Endothelial cell (in vitro differentiated cells): ENCODE data around the gene TAS1R3. TPM values are rescaled to one million over a fixed set of nuclear protein-coding genes. Genes with fewer than 3 reads are reported as not detected.

ENCODE experiments used
- DNase-seq: peaks from one replicate; pipeline ENCODE4 v3.0.0; 2021; ENCODE audit warnings: low spot score
- H3K27ac Mint-ChIP-seq: one replicate; pipeline ENCODE4 v1.8.0; 2021; ENCODE audit warnings: mixed read lengths, inconsistent platforms; ENCODE audit not compliant: unreplicated experiment
- H3K27me3 Mint-ChIP-seq: one replicate; pipeline ENCODE4 v1.8.0; 2021; ENCODE audit warnings: mild to moderate bottlenecking, moderate library complexity, mixed read lengths, inconsistent platforms; ENCODE audit not compliant: unreplicated experiment
- H3K36me3 Mint-ChIP-seq: one replicate; pipeline ENCODE4 v1.8.0; 2021; ENCODE audit warnings: mild to moderate bottlenecking, low read depth, mixed read lengths, inconsistent platforms; ENCODE audit not compliant: unreplicated experiment
- H3K4me1 Mint-ChIP-seq: one replicate; pipeline ENCODE4 v1.8.0; 2021; ENCODE audit warnings: mild to moderate bottlenecking, mixed read lengths, inconsistent platforms; ENCODE audit not compliant: unreplicated experiment
- H3K4me3 Mint-ChIP-seq: one replicate; pipeline ENCODE4 v1.8.0; 2021; ENCODE audit warnings: mild to moderate bottlenecking, mixed read lengths, inconsistent platforms; ENCODE audit not compliant: unreplicated experiment
- H3K9me3 Mint-ChIP-seq: one replicate; pipeline ENCODE4 v1.8.0; 2021; ENCODE audit warnings: mixed read lengths, inconsistent platforms; ENCODE audit not compliant: unreplicated experiment
- CTCF ChIP-seq: fragments of 200-600 bp; sonication (generic); IDR thresholded peaks from one replicate; pipeline ENCODE4 v1.5.0; 2021; ENCODE audit warnings: antibody characterized with exemption; ENCODE audit not compliant: unreplicated experiment
- total RNA-seq: library from RNA; stranded (reverse); fragmentation: NEBNext Ultra II Directional; extraction: Animal tissue kit (Norgen Biotek cat#: 25700); gene quantifications from one replicate; pipeline ENCODE4 v1.2.1, GENCODE V29; 2021; ENCODE audit not compliant: unreplicated experiment

Gene TAS1R3
- total RNA-seq, 1 donor from 2014 or later: 1.2 TPM

DNA sequence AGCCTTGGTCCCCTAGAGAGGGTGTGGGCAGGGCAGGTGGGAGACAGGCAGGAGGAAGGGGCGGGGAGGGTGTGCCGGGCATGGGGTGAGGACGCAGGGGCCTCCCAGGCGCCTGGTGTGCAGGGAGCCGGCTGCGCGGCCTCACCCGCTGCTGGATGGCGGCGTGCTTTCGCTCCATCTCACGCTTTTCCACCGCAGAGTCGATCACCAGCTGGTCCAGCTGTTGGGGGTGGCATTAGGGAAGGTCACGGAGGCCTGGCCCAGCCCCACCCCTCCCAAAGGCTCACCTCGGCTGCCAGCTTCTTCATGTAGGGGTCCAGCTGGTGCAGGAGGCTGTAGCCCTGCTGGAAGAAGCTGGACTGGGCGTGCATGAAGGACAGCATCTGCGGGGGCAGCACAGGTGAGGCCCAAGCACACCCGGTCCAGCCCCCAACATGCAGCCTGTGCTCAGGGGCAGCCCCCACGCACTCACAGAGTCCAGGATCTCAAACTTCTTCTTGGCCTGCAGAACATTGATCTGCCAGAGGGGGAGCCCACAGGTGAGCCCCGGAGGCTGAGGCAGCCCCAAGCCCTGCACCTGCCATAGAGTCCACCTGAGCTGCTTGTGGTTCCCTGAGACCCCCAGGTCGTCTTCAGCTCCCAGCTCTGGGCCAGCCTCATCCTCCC is 31.3 kb upstream of the TAS1R3 start:
- no peaks in the 10 kb centered on the region for H3K36me3 Mint-ChIP-seq
- no peak overlapping the region for H3K27ac Mint-ChIP-seq
- no peak for DNase-seq
- peak; percentile 56 for TF ChIP-seq CTCF
- peaks cover 2% of the 10 kb centered on the region for H3K4me1 Mint-ChIP-seq
- no peaks in the 10 kb centered on the region for H3K9me3 Mint-ChIP-seq
- H3K27me3 Mint-ChIP-seq: peaks cover 8% of the 10 kb centered on the region
- H3K4me3 Mint-ChIP-seq: no peak overlapping the region

DNA sequence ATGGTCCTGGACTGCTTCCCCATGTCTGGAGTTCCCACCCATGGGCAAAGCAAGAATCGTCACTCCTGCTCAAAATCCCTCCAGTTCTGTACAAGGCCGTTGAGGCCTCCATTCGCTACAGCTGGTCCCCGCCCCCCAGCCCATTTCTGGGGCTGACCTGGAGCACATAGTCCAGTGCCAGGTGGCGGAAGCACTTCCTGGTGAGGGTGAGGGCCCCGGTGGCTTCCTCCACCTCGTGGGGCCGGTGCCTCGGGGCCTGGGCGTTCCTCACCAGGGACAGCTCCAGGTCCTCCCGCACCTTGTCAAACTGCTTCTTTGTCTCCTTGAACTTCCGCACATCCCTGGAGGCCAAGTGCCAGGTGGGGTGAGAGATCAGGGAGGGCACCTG is 30.7 kb upstream of the TAS1R3 start:
- Mint-ChIP-seq H3K9me3 (no peaks in the 10 kb centered on the region), H3K36me3 (no peaks in the 10 kb centered on the region), H3K27ac (no peak overlapping the region), H3K27me3 (peaks cover 8% of the 10 kb centered on the region), H3K4me1 (peaks cover 2% of the 10 kb centered on the region), H3K4me3 (no peak overlapping the region)
- no peak for DNase-seq
- peak; percentile 36 for TF ChIP-seq CTCF

DNA sequence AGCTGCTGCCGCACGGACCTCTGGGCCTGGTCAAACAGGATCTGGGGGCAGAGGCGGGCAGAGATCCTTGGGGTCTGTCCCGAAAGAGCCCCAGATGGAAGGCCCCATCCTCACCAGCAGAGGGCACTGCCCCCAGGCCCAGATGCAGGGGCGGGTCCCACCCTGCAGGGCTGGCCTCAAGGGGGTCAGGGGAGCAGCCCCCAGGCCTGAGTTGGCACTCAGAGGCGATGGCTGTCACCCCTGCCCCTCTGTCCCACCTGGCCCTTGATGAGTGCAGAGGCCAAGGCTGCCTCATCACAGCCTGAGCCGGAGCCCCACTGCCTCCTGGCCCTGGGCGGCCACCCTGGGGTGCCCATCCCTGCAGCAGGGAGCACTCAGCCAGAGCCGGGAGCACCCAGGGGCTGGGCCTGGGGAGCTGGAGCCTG is 29.1 kb upstream of the TAS1R3 start:
- peak; percentile 52 for DNase-seq

DNA sequence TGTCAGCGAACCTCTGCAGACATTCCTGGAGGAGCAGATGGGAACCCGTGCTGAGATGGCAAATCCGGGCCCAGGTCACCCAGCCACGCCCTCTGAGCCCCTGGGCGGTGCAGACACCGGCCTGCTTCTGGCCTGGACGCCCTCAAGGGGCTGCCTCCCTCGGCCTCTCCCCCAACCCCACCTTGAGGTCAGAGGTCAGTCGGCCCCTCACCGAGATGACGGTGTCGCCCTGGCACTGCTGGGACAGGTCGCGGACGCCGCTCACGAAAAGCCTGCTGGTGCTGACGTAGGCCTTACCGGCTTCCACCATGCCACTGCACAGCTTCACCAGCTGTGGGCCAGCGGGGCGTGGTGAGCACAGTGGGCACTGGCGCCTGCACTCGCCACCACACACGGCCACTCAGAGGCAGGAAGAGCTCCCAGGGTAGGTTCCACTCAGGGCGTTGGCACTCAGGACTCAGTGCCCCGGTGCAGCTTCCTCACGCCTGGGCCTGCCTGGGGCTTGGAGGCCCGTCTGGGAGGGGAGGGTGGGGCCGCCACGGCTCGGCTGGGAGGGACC is 28.1 kb upstream of the TAS1R3 start:
- Mint-ChIP-seq H3K4me3 (no peak overlapping the region), H3K27ac (no peak overlapping the region), H3K4me1 (peaks cover 15% of the 10 kb centered on the region), H3K9me3 (no peaks in the 10 kb centered on the region), H3K27me3 (peaks cover 10% of the 10 kb centered on the region), H3K36me3 (no peaks in the 10 kb centered on the region)
- DNase-seq: no peak
- TF ChIP-seq CTCF: no peak

More for the DNA sequence above, 29.1 kb upstream of the TAS1R3 start:
- TF ChIP-seq CTCF: peak; percentile 71
- Mint-ChIP-seq H3K4me3 (no peak overlapping the region), H3K4me1 (peaks cover 14% of the 10 kb centered on the region), H3K36me3 (no peaks in the 10 kb centered on the region), H3K27ac (no peak overlapping the region), H3K9me3 (no peaks in the 10 kb centered on the region), H3K27me3 (peaks cover 10% of the 10 kb centered on the region)

DNA sequence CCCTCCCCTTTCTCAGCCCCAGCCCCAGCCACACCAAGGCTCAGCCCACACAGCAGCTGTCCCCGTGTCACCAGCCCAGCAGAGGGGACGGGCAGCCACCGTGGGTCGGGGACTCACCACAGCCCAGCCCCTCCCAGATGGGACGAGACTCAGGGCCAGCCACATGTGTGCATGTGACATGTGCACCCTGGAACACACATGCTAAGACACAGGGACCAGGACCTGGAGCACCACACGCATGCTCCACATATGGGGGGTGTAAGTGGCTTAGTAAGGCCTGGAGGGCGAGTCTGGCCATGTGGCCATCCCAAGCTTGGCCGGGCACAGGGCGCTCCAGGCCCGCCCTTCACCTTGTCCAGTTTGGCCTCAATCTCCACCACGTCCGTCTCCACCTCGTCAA is 27.3 kb upstream of the TAS1R3 start:
- DNase-seq: no peak
- Mint-ChIP-seq H3K27ac (no peak overlapping the region), H3K36me3 (no peaks in the 10 kb centered on the region), H3K4me1 (peaks cover 15% of the 10 kb centered on the region), H3K27me3 (peaks cover 10% of the 10 kb centered on the region), H3K9me3 (no peaks in the 10 kb centered on the region), H3K4me3 (no peak overlapping the region)
- no peak for TF ChIP-seq CTCF
